Thyroid gland (tissue), 4 donors: ENCODE measurements around the gene SETD1A.

Experiments
- POLR2A ChIP-seq, 2 donors: fragments of 450-650 bp; IDR thresholded peaks; one replicate each; pipeline ENCODE4 v1.6.1; 2017; ENCODE audit warnings: antibody characterized with exemption in 2 of 2, mild to moderate bottlenecking in 2 of 2, moderate library complexity in 1 of 2
- TF ChIP-seq, protein P1 (sequence below), 6 experiments: fragments of 200-600 bp in 3 of 6; fragments of 450-650 bp in 3 of 6; sonication (generic) in 3 of 6; IDR thresholded peaks; one replicate each; pipeline ENCODE4 v1.5.1; 2016 to 2019; ENCODE audit warnings: antibody characterized with exemption in 6 of 6, mild to moderate bottlenecking in 2 of 6, inconsistent platforms in 1 of 6, moderate library complexity in 1 of 6

DNA sequence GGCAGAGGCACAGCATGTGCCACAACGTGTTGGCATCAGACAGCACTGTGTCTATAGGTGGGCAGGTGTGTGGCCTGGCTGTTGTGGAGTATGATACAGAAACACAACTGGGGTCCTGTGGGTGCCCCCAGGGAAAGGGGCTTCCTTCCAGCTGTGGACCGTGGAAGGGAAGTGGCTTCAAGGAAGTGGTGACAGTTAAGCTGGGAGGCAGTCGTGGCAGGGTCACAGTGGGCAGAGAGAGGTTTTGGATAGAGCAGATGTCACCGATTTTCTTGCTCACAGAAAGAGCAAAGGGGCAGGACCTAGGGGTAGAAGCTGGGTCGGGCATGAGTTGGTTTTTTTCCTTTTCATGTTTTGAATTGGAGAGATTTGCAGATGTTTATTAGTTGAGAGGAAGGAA is 19.9 kb upstream of the SETD1A start:
- no peak for TF ChIP-seq POLR2A (IDR thresholded peaks at IDR 0.05)
- TF ChIP-seq, protein P1, sequence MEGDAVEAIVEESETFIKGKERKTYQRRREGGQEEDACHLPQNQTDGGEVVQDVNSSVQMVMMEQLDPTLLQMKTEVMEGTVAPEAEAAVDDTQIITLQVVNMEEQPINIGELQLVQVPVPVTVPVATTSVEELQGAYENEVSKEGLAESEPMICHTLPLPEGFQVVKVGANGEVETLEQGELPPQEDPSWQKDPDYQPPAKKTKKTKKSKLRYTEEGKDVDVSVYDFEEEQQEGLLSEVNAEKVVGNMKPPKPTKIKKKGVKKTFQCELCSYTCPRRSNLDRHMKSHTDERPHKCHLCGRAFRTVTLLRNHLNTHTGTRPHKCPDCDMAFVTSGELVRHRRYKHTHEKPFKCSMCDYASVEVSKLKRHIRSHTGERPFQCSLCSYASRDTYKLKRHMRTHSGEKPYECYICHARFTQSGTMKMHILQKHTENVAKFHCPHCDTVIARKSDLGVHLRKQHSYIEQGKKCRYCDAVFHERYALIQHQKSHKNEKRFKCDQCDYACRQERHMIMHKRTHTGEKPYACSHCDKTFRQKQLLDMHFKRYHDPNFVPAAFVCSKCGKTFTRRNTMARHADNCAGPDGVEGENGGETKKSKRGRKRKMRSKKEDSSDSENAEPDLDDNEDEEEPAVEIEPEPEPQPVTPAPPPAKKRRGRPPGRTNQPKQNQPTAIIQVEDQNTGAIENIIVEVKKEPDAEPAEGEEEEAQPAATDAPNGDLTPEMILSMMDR (IDR thresholded peaks at IDR 0.05): no peak
